DOHH2 (cell line): Measurements from ENCODE around the gene ANKRD33.

ENCODE experiments used
- H3F3A ChIP-seq: fragments of 200-600 bp; sonication (generic), shearing (Covaris generic); 2 replicates; pipeline ENCODE4 v1.6.0; 2016; ENCODE audit warnings: antibody characterized with exemption, mild to moderate bottlenecking; ENCODE audit not compliant: control insufficient read depth, insufficient read depth
- H3K27ac ChIP-seq: fragments of 200-600 bp; sonication (generic); 2 replicates; pipeline ENCODE4 v1.5.1; 2014; ENCODE audit warnings: low read depth, mild to moderate bottlenecking, low read length, moderate library complexity
- H3K27me3 ChIP-seq: fragments of 200-600 bp; sonication (generic); 2 replicates; pipeline ENCODE4 v1.6.1; 2014; ENCODE audit warnings: mild to moderate bottlenecking, low read length, mixed read lengths; ENCODE audit not compliant: control insufficient read depth
- H3K36me3 ChIP-seq: fragments of 200-600 bp; sonication (generic); 2 replicates; pipeline ENCODE4 v1.6.1; 2014; ENCODE audit warnings: mild to moderate bottlenecking, low read length, moderate library complexity, mixed read lengths; ENCODE audit not compliant: control insufficient read depth
- H3K4me1 ChIP-seq: fragments of 200-600 bp; sonication (generic); 2 replicates; pipeline ENCODE4 v1.6.1; 2014; ENCODE audit warnings: mild to moderate bottlenecking, low read length, mixed read lengths; ENCODE audit not compliant: control insufficient read depth
- H3K4me2 ChIP-seq: fragments of 200-600 bp; sonication (generic); 2 replicates; pipeline ENCODE4 v1.6.0; 2014; ENCODE audit warnings: mild to moderate bottlenecking, low read length, moderate library complexity
- H3K4me3 ChIP-seq: fragments of 200-600 bp; sonication (generic); 2 replicates; pipeline ENCODE4 v1.5.1; 2014; ENCODE audit warnings: mild to moderate bottlenecking, low read length, mixed read lengths
- H3K79me2 ChIP-seq: fragments of 200-600 bp; sonication (generic); 2 replicates; pipeline ENCODE4 v1.6.1; 2014; ENCODE audit warnings: mild to moderate bottlenecking, low read length, mixed read lengths; ENCODE audit not compliant: control insufficient read depth
- H3K9me2 ChIP-seq: fragments of 200-600 bp; sonication (generic); replicated peaks from 2 replicates; pipeline ENCODE4 v1.6.1; 2014; ENCODE audit warnings: mild to moderate bottlenecking, low read length, mixed read lengths; ENCODE audit not compliant: control insufficient read depth
- H3K9me3 ChIP-seq: fragments of 200-600 bp; sonication (generic); 2 replicates; pipeline ENCODE4 v1.6.1; 2014; ENCODE audit warnings: antibody characterized with exemption, low read length, mixed read lengths; ENCODE audit not compliant: control insufficient read depth, insufficient read depth
- H4K20me1 ChIP-seq: fragments of 200-600 bp; sonication (generic); 2 replicates; pipeline ENCODE4 v1.6.0; 2014; ENCODE audit warnings: low read depth, mild to moderate bottlenecking, antibody characterized with exemption, low read length, moderate library complexity; ENCODE audit not compliant: control insufficient read depth, insufficient read depth
- EZH2phosphoT487 ChIP-seq: fragments of 200-600 bp; sonication (generic); IDR thresholded peaks from 2 replicates; pipeline ENCODE4 v1.6.1; 2017; ENCODE audit warnings: borderline replicate concordance, mild to moderate bottlenecking, antibody characterized with exemption, low read length, moderate library complexity, mixed read lengths
- TF ChIP-seq, protein P1 (sequence below): fragments of 200-600 bp; sonication (generic); IDR thresholded peaks from one replicate; pipeline ENCODE4 v1.5.1; 2014; ENCODE audit warnings: antibody characterized with exemption, mild to moderate bottlenecking, low read depth, low read length; ENCODE audit not compliant: poor library complexity, severe bottlenecking

Gene ANKRD33

DNA sequence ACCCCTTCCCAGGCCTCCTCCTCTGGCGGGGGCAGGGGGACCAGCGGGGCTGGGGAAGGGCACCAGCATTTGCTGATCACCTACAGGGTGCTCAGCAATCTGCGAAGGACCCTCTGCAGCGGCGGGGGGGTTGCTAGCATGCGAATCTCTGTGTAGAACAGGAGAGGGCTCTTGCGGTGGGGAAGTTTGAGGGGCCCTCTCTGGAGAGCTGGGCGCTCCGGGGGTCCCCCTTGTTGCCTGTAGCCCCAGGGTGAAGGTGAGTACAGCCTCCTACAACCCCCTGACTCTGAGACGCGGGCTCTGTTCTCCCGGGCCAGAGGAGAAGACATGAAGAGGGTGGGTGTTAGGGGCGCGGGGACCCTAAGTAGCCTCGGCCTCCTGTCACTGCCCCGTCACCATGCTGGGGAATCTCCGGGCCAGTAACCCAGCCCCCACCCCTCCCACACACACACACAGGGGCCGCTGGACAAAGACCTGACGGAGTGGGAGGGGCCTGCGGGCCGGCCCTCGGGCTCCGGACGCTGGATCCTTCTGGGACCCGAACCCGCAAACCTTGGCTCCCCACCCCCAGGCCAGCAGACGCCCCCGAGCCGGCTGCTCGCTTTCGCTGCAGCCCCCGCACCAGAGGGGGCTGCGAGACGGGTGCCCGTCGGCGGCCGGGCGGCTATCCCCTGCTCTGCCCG lies 40.1 kb upstream of the ANKRD33 start:
- Histone ChIP-seq H3K9me3 (no peaks in the 10 kb centered on the region), H3K79me2 (no peaks in the 10 kb centered on the region), H4K20me1 (no peaks in the 10 kb centered on the region), H3K4me1 (no peaks in the 10 kb centered on the region), H3K9me2 (no peaks in the 10 kb centered on the region), H3F3A (no peaks in the 10 kb centered on the region), H3K4me2 (no peak overlapping the region), H3K36me3 (no peaks in the 10 kb centered on the region), H3K4me3 (no peak overlapping the region), H3K27ac (no peak overlapping the region), H3K27me3 (peaks cover 15% of the 10 kb centered on the region)
- TF ChIP-seq, protein P1, sequence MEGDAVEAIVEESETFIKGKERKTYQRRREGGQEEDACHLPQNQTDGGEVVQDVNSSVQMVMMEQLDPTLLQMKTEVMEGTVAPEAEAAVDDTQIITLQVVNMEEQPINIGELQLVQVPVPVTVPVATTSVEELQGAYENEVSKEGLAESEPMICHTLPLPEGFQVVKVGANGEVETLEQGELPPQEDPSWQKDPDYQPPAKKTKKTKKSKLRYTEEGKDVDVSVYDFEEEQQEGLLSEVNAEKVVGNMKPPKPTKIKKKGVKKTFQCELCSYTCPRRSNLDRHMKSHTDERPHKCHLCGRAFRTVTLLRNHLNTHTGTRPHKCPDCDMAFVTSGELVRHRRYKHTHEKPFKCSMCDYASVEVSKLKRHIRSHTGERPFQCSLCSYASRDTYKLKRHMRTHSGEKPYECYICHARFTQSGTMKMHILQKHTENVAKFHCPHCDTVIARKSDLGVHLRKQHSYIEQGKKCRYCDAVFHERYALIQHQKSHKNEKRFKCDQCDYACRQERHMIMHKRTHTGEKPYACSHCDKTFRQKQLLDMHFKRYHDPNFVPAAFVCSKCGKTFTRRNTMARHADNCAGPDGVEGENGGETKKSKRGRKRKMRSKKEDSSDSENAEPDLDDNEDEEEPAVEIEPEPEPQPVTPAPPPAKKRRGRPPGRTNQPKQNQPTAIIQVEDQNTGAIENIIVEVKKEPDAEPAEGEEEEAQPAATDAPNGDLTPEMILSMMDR, result no peak
- TF ChIP-seq EZH2phosphoT487, result no peak

DNA sequence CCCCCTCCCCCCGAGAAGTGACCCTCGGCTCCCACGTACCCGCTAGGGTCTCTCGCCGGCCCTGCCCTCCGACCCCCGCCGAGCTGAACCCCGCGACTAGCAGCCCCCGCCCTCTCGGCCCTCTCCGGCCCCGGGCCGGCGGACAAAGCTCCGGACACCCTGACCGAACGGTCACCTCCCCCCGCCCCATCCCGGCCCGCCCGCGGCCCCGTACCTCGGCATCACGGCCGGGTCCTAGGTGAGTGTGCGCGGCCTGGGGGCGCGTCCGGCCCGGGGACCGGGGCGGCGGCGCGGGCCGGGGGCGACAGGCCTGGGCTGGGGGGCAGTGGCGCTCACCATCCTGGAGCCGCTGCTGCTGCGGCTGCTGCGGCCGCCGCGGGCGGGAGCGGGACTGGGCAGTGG lies 39.6 kb upstream of the ANKRD33 start, which contains the start of gene FIGNL2:
FIGNL2 (minus strand) TSS at position 393 of the 402 bp plus-strand sequence. CDS start 26,305 bp downstream, outside the sequence.
- H3K27ac ChIP-seq, result no peak within 1 kb of the TSS
- no peaks in the 10 kb centered on the region for H3K79me2 ChIP-seq
- no peaks in the 10 kb centered on the region for H3F3A ChIP-seq
- H3K36me3 ChIP-seq, result no peaks in the 10 kb centered on the region
- no peaks in the 10 kb centered on the region for H3K9me3 ChIP-seq
- TF ChIP-seq, protein P1, result no peak
- TF ChIP-seq EZH2phosphoT487, result no peak
- no peak within 1 kb of the TSS for H3K4me3 ChIP-seq
- no peak within 1 kb of the TSS for H3K4me2 ChIP-seq
- no peaks in the 10 kb centered on the region for H4K20me1 ChIP-seq
- H3K27me3 ChIP-seq, result peaks cover 19% of the 10 kb centered on the region
- H3K9me2 ChIP-seq, result no peaks in the 10 kb centered on the region
- no peaks in the 10 kb centered on the region for H3K4me1 ChIP-seq

DNA sequence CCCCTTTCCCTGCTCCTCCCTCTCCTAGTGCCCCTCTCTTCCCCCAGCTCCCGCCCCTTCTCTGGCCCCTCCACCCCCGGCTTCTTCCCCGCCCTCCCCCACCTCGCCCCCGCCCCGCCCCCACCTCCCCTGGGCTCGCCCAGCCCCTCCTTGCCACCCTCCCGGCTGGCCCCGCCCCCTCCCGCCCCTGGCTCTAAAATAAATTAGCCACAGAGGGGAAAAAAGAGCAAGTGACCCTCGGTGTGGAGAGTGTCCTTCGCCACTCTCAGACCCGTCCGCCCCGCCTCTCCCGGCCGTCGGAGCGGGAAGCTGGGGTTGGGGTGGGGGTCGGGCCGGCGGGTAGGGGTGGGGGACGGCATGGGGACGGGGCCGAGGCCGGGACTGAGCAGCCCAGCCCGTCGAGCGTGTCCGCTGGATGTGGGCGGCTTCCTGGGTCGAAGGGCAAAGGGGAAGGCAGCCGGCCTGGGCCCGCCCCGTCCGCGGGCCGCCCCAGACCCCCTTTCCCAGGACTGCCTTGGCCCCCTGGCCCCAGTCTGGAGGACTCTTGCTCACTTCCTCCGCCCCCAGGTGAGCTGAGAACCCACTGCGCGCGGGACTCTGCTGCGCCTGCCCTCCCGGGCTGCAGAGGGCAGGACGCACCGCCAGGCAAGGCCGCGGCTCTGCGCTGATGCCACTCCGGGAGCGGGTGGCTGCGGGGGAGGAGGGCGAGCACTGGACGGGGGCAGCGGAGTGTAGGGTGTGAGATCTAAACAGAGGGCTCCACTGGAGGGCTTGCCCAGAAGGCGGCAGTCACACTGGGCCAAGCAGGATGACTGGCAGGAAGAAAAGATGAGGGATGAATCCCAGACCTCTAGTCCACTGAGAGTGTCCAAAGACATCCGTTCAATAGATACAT lies 38.8 kb upstream of the ANKRD33 start:
- Histone ChIP-seq H3K27ac (no peak overlapping the region), H4K20me1 (no peaks in the 10 kb centered on the region), H3K4me3 (no peak overlapping the region), H3K9me2 (no peaks in the 10 kb centered on the region), H3K36me3 (no peaks in the 10 kb centered on the region), H3K27me3 (peaks cover 15% of the 10 kb centered on the region), H3K4me1 (no peaks in the 10 kb centered on the region), H3K9me3 (no peaks in the 10 kb centered on the region), H3F3A (no peaks in the 10 kb centered on the region), H3K4me2 (no peak overlapping the region), H3K79me2 (no peaks in the 10 kb centered on the region)
- TF ChIP-seq EZH2phosphoT487, result no peak
- TF ChIP-seq, protein P1, result no peak
